ENCODE results near the gene TSHZ2. TPM values are rescaled to one million over a fixed set of nuclear protein-coding genes. Genes with fewer than 3 reads are reported as not detected.
A peak's percentile ranks its signal among the peaks of the same experiment; 100 is the strongest.

Gene TSHZ2
- total RNA-seq, 1 donor from 2014 or later: 30.4 TPM

- TF ChIP-seq, protein P1, sequence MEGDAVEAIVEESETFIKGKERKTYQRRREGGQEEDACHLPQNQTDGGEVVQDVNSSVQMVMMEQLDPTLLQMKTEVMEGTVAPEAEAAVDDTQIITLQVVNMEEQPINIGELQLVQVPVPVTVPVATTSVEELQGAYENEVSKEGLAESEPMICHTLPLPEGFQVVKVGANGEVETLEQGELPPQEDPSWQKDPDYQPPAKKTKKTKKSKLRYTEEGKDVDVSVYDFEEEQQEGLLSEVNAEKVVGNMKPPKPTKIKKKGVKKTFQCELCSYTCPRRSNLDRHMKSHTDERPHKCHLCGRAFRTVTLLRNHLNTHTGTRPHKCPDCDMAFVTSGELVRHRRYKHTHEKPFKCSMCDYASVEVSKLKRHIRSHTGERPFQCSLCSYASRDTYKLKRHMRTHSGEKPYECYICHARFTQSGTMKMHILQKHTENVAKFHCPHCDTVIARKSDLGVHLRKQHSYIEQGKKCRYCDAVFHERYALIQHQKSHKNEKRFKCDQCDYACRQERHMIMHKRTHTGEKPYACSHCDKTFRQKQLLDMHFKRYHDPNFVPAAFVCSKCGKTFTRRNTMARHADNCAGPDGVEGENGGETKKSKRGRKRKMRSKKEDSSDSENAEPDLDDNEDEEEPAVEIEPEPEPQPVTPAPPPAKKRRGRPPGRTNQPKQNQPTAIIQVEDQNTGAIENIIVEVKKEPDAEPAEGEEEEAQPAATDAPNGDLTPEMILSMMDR (IDR thresholded peaks at IDR 0.05): no peak
- TF ChIP-seq POLR2AphosphoS5 (IDR thresholded peaks at IDR 0.05; ENCODE audit: insufficient read depth in 1 of 2, low read depth in 1 of 2): no peak
- no peak for TF ChIP-seq POLR2A (IDR thresholded peaks at IDR 0.05)
These were observed 102.7 kb downstream of the TSHZ2 start for GRCh38 chr20:53074811-53075314.

DNA sequence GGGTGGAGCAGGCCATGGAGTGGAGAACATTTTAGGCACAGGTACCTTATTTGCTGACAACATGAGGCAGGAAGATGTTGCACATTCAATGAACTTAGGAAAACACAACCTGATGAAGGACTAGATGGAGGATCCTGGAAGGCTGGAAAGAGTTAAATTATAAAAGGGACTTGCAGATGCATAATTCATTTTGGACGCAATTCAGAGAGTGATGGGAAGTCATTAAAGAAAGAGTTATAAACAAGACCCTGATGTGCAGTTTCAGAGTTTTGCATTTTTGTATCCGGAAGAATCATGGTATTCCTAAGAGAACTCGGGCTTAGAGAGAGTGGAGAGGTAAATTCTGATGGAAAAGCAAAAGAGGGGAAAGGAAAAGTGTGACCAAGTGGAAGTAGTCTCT is 104.5 kb downstream of the TSHZ2 start:
- no peak for DNase-seq (ENCODE audit: extremely low spot score in 2 of 2)
- Histone ChIP-seq H3K9me3 (no peaks in the 10 kb centered on the region), H3K36me3 (no peaks in the 10 kb centered on the region), H3K4me3 (no peak overlapping the region), H3K4me1 (peaks cover 5% of the 10 kb centered on the region), H3K27ac (no peak overlapping the region), H3K27me3 (no peaks in the 10 kb centered on the region)
- TF ChIP-seq POLR2A (IDR thresholded peaks at IDR 0.05): no peak
- TF ChIP-seq, protein P1 (IDR thresholded peaks at IDR 0.05): no peak
- TF ChIP-seq POLR2AphosphoS5 (IDR thresholded peaks at IDR 0.05; ENCODE audit: insufficient read depth in 1 of 2, low read depth in 1 of 2): no peak
- intact Hi-C loops (cut with DNase I): no loop called here

More at GRCh38 chr20:53074811-53075314, 102.7 kb downstream of the TSHZ2 start:
- intact Hi-C loops (cut with DNase I): no loop called here
- H3K27me3 ChIP-seq: no peaks in the 10 kb centered on the region
- H3K36me3 ChIP-seq: no peaks in the 10 kb centered on the region
- DNase-seq (ENCODE audit: extremely low spot score in 2 of 2): no peak
- H3K27ac ChIP-seq: no peak overlapping the region
- peaks cover 5% of the 10 kb centered on the region for H3K4me1 ChIP-seq
- H3K9me3 ChIP-seq: no peaks in the 10 kb centered on the region
- no peak overlapping the region for H3K4me3 ChIP-seq

DNA sequence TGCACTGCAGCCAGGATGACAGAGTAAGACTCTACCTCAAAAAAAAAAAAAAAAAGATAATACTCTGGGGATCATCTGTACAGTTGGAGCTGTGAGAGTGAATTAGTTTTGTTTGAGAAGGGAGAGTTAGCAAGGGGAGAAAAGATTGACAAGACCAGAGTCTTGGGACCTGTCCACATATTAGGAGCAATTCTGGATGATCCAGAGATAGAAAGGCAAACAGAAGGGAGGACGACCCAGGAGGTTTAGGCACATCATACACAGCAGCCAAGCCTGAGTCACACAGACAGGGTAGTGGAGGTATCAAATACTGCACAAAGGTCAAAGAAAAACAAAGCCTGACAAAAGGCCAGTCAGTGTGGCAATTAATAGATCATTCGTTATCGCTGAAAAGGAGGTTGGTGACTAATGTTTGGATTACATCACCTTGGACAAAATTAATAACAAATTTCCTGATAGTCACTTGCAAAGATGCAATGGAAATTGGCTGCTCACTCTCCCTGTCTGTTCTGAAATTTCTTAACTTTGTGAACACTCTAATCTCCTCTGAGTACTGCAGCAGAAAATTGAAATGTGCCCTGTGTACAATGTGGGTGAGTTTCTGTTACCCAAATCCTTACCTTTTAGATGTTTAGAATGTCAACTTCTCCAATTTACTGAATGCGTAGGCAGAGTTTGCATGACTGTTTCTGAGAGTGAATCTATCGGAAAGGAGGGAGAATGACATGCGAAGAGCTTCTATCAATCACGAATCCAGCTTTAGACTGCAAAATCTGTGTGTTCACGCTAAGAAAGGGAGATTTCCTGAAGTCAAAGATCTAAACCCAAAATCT is 105.4 kb downstream of the TSHZ2 start:
- intact Hi-C loops (cut with DNase I): no loop called here
- no peak for DNase-seq (ENCODE audit: extremely low spot score in 2 of 2)

DNA sequence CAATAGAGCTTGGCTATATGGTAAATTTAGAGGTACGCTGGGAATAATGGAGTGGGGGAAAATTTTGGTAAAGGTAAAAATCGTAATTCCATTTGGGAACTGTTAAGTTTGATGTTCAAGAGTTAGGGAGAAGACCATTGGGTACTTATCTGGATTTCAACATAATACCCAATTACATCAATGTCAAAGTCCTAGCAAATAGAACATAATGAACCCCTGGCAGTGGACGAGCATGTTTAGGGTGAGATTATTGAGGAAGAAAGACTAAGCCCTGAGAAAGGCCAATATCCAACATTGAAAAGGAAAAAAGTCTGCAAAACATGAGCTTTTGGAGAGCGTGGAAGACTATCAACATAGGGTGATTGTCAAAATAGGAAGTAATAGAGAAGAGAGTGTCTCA is 106.6 kb downstream of the TSHZ2 start:
- intact Hi-C loops (cut with DNase I): no loop called here

More for the DNA sequence above, 105.4 kb downstream of the TSHZ2 start:
- Histone ChIP-seq H3K27me3 (no peaks in the 10 kb centered on the region), H3K36me3 (no peaks in the 10 kb centered on the region), H3K4me3 (no peak overlapping the region), H3K9me3 (no peaks in the 10 kb centered on the region), H3K27ac (no peak overlapping the region), H3K4me1 (peaks cover 5% of the 10 kb centered on the region)
- TF ChIP-seq, protein P1 (IDR thresholded peaks at IDR 0.05): no peak
- TF ChIP-seq POLR2A (IDR thresholded peaks at IDR 0.05) (no peak), POLR2AphosphoS5 (IDR thresholded peaks at IDR 0.05; ENCODE audit: insufficient read depth in 1 of 2, low read depth in 1 of 2) (peak in 1 of 2 donors; percentile 13)

More for the DNA sequence above, 106.6 kb downstream of the TSHZ2 start:
- Histone ChIP-seq H3K27me3 (no peaks in the 10 kb centered on the region), H3K27ac (no peak overlapping the region), H3K9me3 (no peaks in the 10 kb centered on the region), H3K36me3 (no peaks in the 10 kb centered on the region), H3K4me1 (peaks cover 5% of the 10 kb centered on the region), H3K4me3 (no peak overlapping the region)
- TF ChIP-seq POLR2A (IDR thresholded peaks at IDR 0.05): no peak
- TF ChIP-seq POLR2AphosphoS5 (IDR thresholded peaks at IDR 0.05; ENCODE audit: insufficient read depth in 1 of 2, low read depth in 1 of 2): no peak
- TF ChIP-seq, protein P1 (IDR thresholded peaks at IDR 0.05): no peak
- no peak for DNase-seq (ENCODE audit: extremely low spot score in 2 of 2)

Measured in vagina (tissue), 2 donors.